ENCODE results near the gene ELK4. TPM values are rescaled to one million over a fixed set of nuclear protein-coding genes. Genes with fewer than 3 reads are reported as not detected.
A peak's percentile ranks its signal among the peaks of the same experiment; 100 is the strongest.

ELK4 gene
- total and polyA plus RNA-seq, 2 donors = 14.3 to 20.2 TPM

DNA sequence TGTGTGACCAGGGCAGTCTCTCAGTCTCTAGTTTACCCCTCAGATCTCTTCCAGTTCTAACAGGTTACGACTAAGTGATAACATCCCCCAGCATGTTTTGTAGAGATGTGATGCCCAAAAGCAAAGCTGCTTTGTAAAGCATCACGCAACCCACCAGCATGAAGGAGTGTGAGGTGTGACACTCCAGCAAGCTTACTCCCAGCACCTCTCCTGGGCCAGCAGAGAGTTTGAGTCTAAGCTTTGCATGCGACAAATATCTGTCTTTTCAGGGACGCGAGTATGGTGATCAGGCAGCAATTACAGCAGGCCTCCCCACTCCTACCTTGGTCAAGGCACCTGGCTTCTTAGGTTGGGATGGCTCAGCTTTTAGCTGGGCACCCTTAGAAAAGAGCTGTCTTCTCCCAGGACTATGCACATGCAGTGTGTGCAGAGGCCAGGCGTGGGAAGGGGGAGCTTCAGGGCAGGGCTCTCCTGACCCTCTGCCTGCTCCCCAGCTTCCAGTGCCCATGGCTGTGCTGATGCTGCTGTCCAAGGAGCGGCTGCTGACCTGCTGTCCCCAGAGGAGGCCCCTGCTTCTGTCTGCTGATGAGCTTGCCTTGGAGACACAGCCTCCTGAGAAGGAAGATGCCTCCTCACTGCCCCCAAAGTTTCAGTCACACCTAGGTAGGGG lies 48.2 kb downstream of the ELK4 start:
- DNase-seq (ENCODE audit: low read depth in 6 of 9, low spot score in 9 of 9) = no peak
- WGBS = 89% methylated on average over 7 of the region's 7 CpGs
- Histone ChIP-seq H3K9me3 (ENCODE audit: control insufficient read depth in 2 of 2, insufficient read depth in 1 of 2, low read length in 1 of 2) (no peaks in the 10 kb centered on the region), H3K4me3 (ENCODE audit: low read length in 2 of 2) (no peak overlapping the region), H3K36me3 (ENCODE audit: control insufficient read depth in 2 of 2, insufficient read depth in 2 of 2, low read length in 1 of 2) (no peaks in the 10 kb centered on the region), H3K27ac (ENCODE audit: low read depth in 1 of 2, low read length in 1 of 2) (no peak overlapping the region), H3K4me1 (ENCODE audit: control insufficient read depth in 2 of 2, insufficient read depth in 2 of 2, low read length in 2 of 2) (peaks cover 0 to 15% of the 10 kb centered on the region in 2 donors), H3K27me3 (ENCODE audit: control insufficient read depth in 2 of 2, insufficient read depth in 1 of 2, low read length in 1 of 2) (peaks cover 0 to 22% of the 10 kb centered on the region in 2 donors)

DNA sequence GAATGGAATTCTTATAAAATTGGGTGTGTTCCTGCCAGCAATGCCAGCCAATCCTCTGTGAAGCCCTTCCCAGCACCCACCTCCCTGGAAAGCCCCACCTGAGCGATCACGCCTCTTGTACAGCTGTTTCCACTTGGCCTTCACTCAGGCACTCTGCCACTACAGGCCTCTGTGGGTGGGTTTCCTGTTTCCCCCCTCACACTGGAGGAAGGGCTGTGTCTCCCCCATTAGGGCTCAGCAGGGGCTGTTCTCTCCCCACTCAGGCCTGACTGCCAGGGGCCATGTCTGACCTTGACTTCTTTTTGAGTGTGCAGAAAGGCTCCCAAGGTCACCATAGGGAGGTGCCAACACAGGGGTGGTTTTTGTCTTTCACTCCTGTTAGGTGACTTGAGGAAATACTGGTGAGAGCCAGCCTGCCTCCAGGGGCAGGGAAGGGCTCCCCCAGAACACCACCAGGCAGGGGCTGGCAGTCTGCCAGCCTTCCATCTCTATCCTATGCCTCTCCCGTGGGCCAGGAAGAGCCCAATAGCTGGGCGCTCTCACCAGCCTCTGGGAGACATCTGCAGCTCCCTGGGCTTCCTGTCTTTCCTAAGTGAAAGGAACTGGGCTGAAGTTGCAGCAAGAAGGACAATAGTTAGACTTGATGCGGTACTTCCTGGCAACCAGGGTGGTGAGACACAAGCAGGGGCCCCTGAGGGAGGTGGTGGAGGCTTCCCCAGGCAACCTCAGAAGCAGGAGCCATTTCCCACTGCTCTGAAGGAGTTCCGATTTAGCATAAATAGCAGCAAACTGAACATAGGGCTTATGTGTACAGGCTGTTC lies 49.1 kb downstream of the ELK4 start:
- Histone ChIP-seq H3K9me3 (ENCODE audit: control insufficient read depth in 2 of 2, insufficient read depth in 1 of 2, low read length in 1 of 2) (no peaks in the 10 kb centered on the region), H3K36me3 (ENCODE audit: control insufficient read depth in 2 of 2, insufficient read depth in 2 of 2, low read length in 1 of 2) (no peaks in the 10 kb centered on the region), H3K4me3 (ENCODE audit: low read length in 2 of 2) (no peak overlapping the region), H3K4me1 (ENCODE audit: control insufficient read depth in 2 of 2, insufficient read depth in 2 of 2, low read length in 2 of 2) (peaks cover 0 to 15% of the 10 kb centered on the region in 2 donors), H3K27me3 (ENCODE audit: control insufficient read depth in 2 of 2, insufficient read depth in 1 of 2, low read length in 1 of 2) (peaks cover 0 to 31% of the 10 kb centered on the region in 2 donors), H3K27ac (ENCODE audit: low read depth in 1 of 2, low read length in 1 of 2) (peak overlapping the region in 1 of 2 donors; percentile 61)
- WGBS = 47% methylated on average over 6 of the region's 6 CpGs
- DNase-seq (ENCODE audit: low read depth in 6 of 9, low spot score in 9 of 9) = peak in 2 of 9 donors; percentile 21 to 54

DNA sequence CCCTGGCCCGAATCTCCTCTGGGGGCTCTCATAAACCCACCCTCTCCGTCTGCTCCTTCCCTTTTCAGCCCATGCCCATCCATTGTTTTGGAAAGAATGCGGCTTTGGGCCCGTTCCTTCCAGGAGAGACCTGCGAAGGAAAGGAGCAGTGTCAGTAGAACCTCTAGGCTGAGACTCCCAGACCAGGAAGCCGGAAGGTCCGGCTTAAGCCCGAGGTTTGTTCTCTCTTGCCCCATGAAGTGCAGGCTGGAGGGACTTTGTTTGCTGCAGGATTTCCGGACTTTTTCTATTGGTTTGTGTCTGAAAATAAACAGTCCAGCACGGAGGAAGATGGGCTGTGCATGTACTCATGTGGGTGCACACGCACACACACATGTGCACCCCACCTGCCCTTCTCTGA lies 49.8 kb downstream of the ELK4 start:
- WGBS = 67% methylated on average over 11 of the region's 11 CpGs
- H3K4me3 ChIP-seq (ENCODE audit: low read length in 2 of 2) = no peak overlapping the region
- H3K36me3 ChIP-seq (ENCODE audit: control insufficient read depth in 2 of 2, insufficient read depth in 2 of 2, low read length in 1 of 2) = no peaks in the 10 kb centered on the region

DNA sequence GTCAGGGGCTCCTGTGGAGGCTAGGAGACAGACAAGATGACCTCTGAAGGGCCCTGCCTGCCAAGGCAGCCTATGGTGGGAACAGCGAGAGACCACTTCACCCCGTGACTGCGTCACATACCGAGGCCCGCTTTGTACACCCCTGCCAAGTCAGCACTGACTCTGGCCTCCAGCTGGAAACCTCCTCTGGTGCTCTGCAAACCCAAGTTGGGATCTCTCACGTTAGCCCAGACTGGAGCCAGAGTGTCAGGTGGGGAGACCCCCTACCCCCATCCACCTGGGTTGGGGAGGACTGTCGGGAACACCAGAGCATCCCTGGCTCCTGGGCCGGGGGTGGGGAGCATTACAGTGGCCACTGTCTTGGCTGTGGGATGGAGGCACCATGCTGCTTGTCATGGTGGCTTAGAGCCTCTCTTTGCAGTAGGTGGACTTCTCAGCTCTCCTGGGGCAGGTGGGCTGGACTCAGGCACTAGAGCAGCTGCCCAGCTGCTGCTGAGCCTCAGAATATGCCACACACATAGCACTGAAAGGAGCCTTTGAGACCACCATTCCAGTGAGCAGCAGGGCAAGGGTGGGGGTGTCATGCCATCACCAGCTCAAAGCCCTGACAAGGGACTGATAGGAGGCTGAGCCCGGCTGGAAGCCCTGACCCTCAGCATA lies 50.4 kb downstream of the ELK4 start:
- Histone ChIP-seq H3K27ac (ENCODE audit: low read depth in 1 of 2, low read length in 1 of 2) (no peak overlapping the region), H3K9me3 (ENCODE audit: control insufficient read depth in 2 of 2, insufficient read depth in 1 of 2, low read length in 1 of 2) (peaks cover 0 to 4% of the 10 kb centered on the region in 2 donors), H3K4me1 (ENCODE audit: control insufficient read depth in 2 of 2, insufficient read depth in 2 of 2, low read length in 2 of 2) (peaks cover 0 to 15% of the 10 kb centered on the region in 2 donors), H3K36me3 (ENCODE audit: control insufficient read depth in 2 of 2, insufficient read depth in 2 of 2, low read length in 1 of 2) (no peaks in the 10 kb centered on the region), H3K27me3 (ENCODE audit: control insufficient read depth in 2 of 2, insufficient read depth in 1 of 2, low read length in 1 of 2) (peaks cover 0 to 43% of the 10 kb centered on the region in 2 donors), H3K4me3 (ENCODE audit: low read length in 2 of 2) (no peak overlapping the region)
- 91% methylated on average over 9 of the region's 9 CpGs for WGBS
- DNase-seq (ENCODE audit: low read depth in 6 of 9, low spot score in 9 of 9) = no peak

More for the DNA sequence above, 49.8 kb downstream of the ELK4 start:
- peaks cover 0 to 15% of the 10 kb centered on the region in 2 donors for H3K4me1 ChIP-seq (ENCODE audit: control insufficient read depth in 2 of 2, insufficient read depth in 2 of 2, low read length in 2 of 2)
- H3K27me3 ChIP-seq (ENCODE audit: control insufficient read depth in 2 of 2, insufficient read depth in 1 of 2, low read length in 1 of 2) = peaks cover 0 to 37% of the 10 kb centered on the region in 2 donors
- no peak overlapping the region for H3K27ac ChIP-seq (ENCODE audit: low read depth in 1 of 2, low read length in 1 of 2)
- no peak for DNase-seq (ENCODE audit: low read depth in 6 of 9, low spot score in 9 of 9)
- H3K9me3 ChIP-seq (ENCODE audit: control insufficient read depth in 2 of 2, insufficient read depth in 1 of 2, low read length in 1 of 2) = peaks cover 0 to 4% of the 10 kb centered on the region in 2 donors

DNA sequence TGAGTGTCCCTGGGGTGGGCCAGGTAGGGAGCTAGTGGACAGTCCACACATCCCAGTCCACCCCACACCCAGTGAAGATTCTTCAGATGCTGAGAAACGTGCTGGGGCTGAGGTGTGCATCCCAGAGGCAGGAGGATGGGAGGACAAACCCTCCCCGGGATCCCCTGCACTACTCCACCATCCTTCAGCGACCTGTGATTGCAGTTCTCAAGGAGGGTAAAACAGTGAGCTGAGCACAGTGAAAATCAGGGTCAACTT lies 51.0 kb downstream of the ELK4 start:
- 92% methylated on average over 3 of the region's 3 CpGs for WGBS
- no peak overlapping the region for H3K27ac ChIP-seq (ENCODE audit: low read depth in 1 of 2, low read length in 1 of 2)
- H3K27me3 ChIP-seq (ENCODE audit: control insufficient read depth in 2 of 2, insufficient read depth in 1 of 2, low read length in 1 of 2) = peaks cover 0 to 48% of the 10 kb centered on the region in 2 donors
- peaks cover 0 to 4% of the 10 kb centered on the region in 2 donors for H3K9me3 ChIP-seq (ENCODE audit: control insufficient read depth in 2 of 2, insufficient read depth in 1 of 2, low read length in 1 of 2)
- H3K4me1 ChIP-seq (ENCODE audit: control insufficient read depth in 2 of 2, insufficient read depth in 2 of 2, low read length in 2 of 2) = peaks cover 0 to 19% of the 10 kb centered on the region in 2 donors
- no peak overlapping the region for H3K4me3 ChIP-seq (ENCODE audit: low read length in 2 of 2)
- no peak for DNase-seq (ENCODE audit: low read depth in 6 of 9, low spot score in 9 of 9)
- no peaks in the 10 kb centered on the region for H3K36me3 ChIP-seq (ENCODE audit: control insufficient read depth in 2 of 2, insufficient read depth in 2 of 2, low read length in 1 of 2)

DNA sequence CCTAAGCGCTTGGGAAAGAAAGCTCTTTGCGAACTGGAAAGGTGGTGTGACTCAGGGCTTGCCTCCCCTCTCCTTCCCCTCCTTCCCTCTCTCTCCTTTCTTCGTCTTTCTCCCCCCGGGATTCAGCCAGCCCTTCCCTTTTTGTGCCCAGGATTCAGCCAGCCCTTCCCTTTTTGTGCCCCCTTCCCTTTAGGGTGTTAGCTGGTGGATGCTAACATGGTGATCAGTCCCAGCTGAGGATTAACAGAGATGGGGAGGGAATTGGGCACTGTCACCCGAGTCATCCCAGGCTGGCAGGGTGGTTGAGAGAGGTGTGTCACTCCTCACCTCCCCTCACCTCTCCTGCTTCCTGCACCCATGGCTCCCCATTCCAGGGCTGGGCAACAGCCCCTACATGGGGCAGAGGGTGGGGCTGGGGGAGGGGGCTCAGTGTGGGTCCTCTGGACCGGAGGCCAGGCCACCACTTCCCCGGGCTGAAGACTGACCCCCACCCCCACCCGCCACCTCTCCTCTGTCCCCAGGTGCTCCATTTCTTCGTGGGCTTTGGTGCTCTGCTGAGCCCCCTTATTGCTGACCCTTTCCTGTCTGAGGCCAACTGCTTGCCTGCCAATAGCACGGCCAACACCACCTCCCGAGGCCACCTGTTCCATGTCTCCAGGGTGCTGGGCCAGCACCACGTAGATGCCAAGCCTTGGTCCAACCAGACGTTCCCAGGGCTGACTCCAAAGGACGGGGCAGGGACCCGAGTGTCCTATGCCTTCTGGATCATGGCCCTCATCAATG lies 51.5 kb downstream of the ELK4 start:
- H3K9me3 ChIP-seq (ENCODE audit: control insufficient read depth in 2 of 2, insufficient read depth in 1 of 2, low read length in 1 of 2) = peaks cover 0 to 4% of the 10 kb centered on the region in 2 donors
- peaks cover 0 to 19% of the 10 kb centered on the region in 2 donors for H3K4me1 ChIP-seq (ENCODE audit: control insufficient read depth in 2 of 2, insufficient read depth in 2 of 2, low read length in 2 of 2)
- H3K27me3 ChIP-seq (ENCODE audit: control insufficient read depth in 2 of 2, insufficient read depth in 1 of 2, low read length in 1 of 2) = peaks cover 0 to 53% of the 10 kb centered on the region in 2 donors
- no peaks in the 10 kb centered on the region for H3K36me3 ChIP-seq (ENCODE audit: control insufficient read depth in 2 of 2, insufficient read depth in 2 of 2, low read length in 1 of 2)
- H3K27ac ChIP-seq (ENCODE audit: low read depth in 1 of 2, low read length in 1 of 2) = no peak overlapping the region
- no peak for DNase-seq (ENCODE audit: low read depth in 6 of 9, low spot score in 9 of 9)
- WGBS = 89% methylated on average over 15 of the region's 15 CpGs
- H3K4me3 ChIP-seq (ENCODE audit: low read length in 2 of 2) = no peak overlapping the region

DNA sequence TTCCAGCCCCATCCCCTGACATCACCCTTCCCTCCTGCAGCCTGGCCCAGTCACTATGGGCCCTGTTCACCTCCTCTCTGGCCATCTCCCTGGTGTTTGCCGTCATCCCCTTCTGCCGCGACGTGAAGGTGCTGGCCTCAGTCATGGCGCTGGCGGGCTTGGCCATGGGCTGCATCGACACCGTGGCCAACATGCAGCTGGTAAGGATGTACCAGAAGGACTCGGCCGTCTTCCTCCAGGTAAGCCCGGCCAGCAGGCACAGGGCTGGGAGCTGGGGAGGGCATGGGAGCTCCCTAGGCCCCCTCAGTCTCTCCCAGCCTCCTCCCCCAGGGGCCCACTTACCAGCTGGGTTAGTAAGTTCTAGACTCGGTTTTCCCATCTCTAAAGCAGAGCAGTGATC lies 52.1 kb downstream of the ELK4 start:
- 96% methylated on average over 12 of the region's 12 CpGs for WGBS
- Histone ChIP-seq H3K4me1 (ENCODE audit: control insufficient read depth in 2 of 2, insufficient read depth in 2 of 2, low read length in 2 of 2) (peaks cover 0 to 19% of the 10 kb centered on the region in 2 donors), H3K36me3 (ENCODE audit: control insufficient read depth in 2 of 2, insufficient read depth in 2 of 2, low read length in 1 of 2) (no peaks in the 10 kb centered on the region), H3K4me3 (ENCODE audit: low read length in 2 of 2) (no peak overlapping the region), H3K9me3 (ENCODE audit: control insufficient read depth in 2 of 2, insufficient read depth in 1 of 2, low read length in 1 of 2) (peaks cover 0 to 4% of the 10 kb centered on the region in 2 donors), H3K27ac (ENCODE audit: low read depth in 1 of 2, low read length in 1 of 2) (no peak overlapping the region), H3K27me3 (ENCODE audit: control insufficient read depth in 2 of 2, insufficient read depth in 1 of 2, low read length in 1 of 2) (peaks cover 0 to 59% of the 10 kb centered on the region in 2 donors)
- no peak for DNase-seq (ENCODE audit: low read depth in 6 of 9, low spot score in 9 of 9)

DNA sequence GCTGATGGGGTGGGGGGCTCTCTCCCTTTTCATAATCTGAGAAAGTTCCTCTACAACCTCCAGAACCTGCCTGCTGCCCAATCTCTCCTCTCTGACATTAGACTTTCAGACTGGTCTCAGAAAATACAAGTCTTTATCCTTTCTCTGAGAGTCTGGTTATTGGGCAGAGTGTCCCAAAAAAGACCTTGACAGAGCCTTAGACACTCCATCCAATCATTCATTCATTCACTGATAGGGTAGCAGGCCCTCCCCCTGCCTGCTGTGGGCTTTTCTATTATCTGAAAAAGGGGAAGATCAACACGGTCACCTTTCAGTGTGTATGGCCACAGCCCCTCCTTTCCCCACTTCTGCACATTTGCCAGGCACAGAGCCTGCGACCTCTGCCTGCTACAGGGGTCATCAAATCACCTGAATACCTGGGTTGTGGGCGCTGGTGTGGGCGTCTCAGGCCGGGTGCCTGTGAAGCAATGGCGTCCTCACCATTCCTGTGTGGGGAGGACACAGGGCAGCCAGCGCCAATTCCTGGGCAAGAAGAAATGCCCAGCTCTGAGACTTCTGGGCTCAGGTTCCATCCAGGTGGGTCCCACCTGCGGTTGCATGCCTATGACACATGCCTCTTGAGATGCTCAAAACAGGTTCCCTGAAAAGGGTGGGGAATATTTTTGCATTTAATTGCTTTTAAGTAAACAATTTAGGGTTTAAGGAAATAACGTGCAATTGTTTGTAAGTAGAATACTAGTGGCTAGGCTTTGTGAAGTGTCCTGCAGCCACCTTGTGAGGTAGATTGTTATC lies 52.8 kb downstream of the ELK4 start:
- Histone ChIP-seq H3K9me3 (ENCODE audit: control insufficient read depth in 2 of 2, insufficient read depth in 1 of 2, low read length in 1 of 2) (peaks cover 0 to 4% of the 10 kb centered on the region in 2 donors), H3K27ac (ENCODE audit: low read depth in 1 of 2, low read length in 1 of 2) (no peak overlapping the region), H3K27me3 (ENCODE audit: control insufficient read depth in 2 of 2, insufficient read depth in 1 of 2, low read length in 1 of 2) (peaks cover 0 to 65% of the 10 kb centered on the region in 2 donors), H3K4me1 (ENCODE audit: control insufficient read depth in 2 of 2, insufficient read depth in 2 of 2, low read length in 2 of 2) (peaks cover 0 to 19% of the 10 kb centered on the region in 2 donors), H3K36me3 (ENCODE audit: control insufficient read depth in 2 of 2, insufficient read depth in 2 of 2, low read length in 1 of 2) (no peaks in the 10 kb centered on the region), H3K4me3 (ENCODE audit: low read length in 2 of 2) (no peak overlapping the region)
- no peak for DNase-seq (ENCODE audit: low read depth in 6 of 9, low spot score in 9 of 9)
- 72% methylated on average over 9 of the region's 9 CpGs for WGBS

All from thymus (tissue), 11 donors.